HG03558 (cell line): ENCODE measurements around the gene ATRNL1.
"Not testable (repeated sequence)": the region's sequence is repeated elsewhere in the genome, so short reads cannot be mapped to it uniquely, and the experiment has no call there.

Experiments used
- ATAC-seq: cut with Tn5 transposase; IDR thresholded peaks from one replicate; pipeline ENCODE4 v1.9.1; 2021; ENCODE audit warnings: moderate number of reproducible peaks; ENCODE audit not compliant: unreplicated experiment; ENCODE audit errors: extremely low read depth

Gene ATRNL1

GRCh38 chr10:115082506-115082905 is 10.7 kb upstream of the ATRNL1 start:
- ATAC-seq = no peak

- no peak for ATAC-seq
These were observed 8.8 kb upstream of the ATRNL1 start for GRCh38 chr10:115084277-115084850.

- ATAC-seq = no peak
These were observed 2.0 kb upstream of the ATRNL1 start for GRCh38 chr10:115091161-115091560.

- ATAC-seq = peak; percentile 6
These were observed 959 bp upstream of the ATRNL1 start for GRCh38 chr10:115092258-115092554.

GRCh38 chr10:115092555-115093285 is 445 bp upstream of the ATRNL1 start:
- peak; percentile 36 for ATAC-seq

- peak; percentile 7 for ATAC-seq
These were observed 727 bp downstream of the ATRNL1 start for GRCh38 chr10:115093776-115094408.

- ATAC-seq = no peak
These were observed 1.4 kb downstream of the ATRNL1 start for GRCh38 chr10:115094416-115095140.

GRCh38 chr10:115095758-115096157 is 2.6 kb downstream of the ATRNL1 start:
- no peak for ATAC-seq

- no peak for ATAC-seq
These were observed 10.5 kb downstream of the ATRNL1 start for GRCh38 chr10:115103700-115104099.

GRCh38 chr10:115105411-115105810 is 12.2 kb downstream of the ATRNL1 start:
- ATAC-seq = not testable (repeated sequence)

- no peak for ATAC-seq
These were observed 14.7 kb downstream of the ATRNL1 start for GRCh38 chr10:115107830-115108229.

- no peak for ATAC-seq
These were observed 24.1 kb downstream of the ATRNL1 start for GRCh38 chr10:115117301-115117700.

GRCh38 chr10:115118346-115118745 is 25.2 kb downstream of the ATRNL1 start:
- no peak for ATAC-seq

GRCh38 chr10:115125505-115125904 is 32.3 kb downstream of the ATRNL1 start:
- no peak for ATAC-seq

GRCh38 chr10:115129752-115130151 is 36.6 kb downstream of the ATRNL1 start:
- no peak for ATAC-seq

GRCh38 chr10:115136616-115137015 is 43.5 kb downstream of the ATRNL1 start:
- no peak for ATAC-seq

GRCh38 chr10:115141254-115141653 is 48.1 kb downstream of the ATRNL1 start:
- no peak for ATAC-seq

GRCh38 chr10:115157357-115157756 is 64.2 kb downstream of the ATRNL1 start:
- no peak for ATAC-seq

GRCh38 chr10:115163129-115163528 is 70.0 kb downstream of the ATRNL1 start:
- no peak for ATAC-seq

- no peak for ATAC-seq
These were observed 71.1 kb downstream of the ATRNL1 start for GRCh38 chr10:115164220-115164619.

GRCh38 chr10:115167751-115168150 is 74.6 kb downstream of the ATRNL1 start:
- no peak for ATAC-seq
